ENCODE data around the gene ATRX.

The ATRX gene

GRCh38 chrX:77455437-77455836, 330.6 kb downstream of the ATRX start:
- H3K4me3 ChIP-seq (ENCODE audit: low read depth, low read length): no peak overlapping the region
- no peak for TF ChIP-seq CTCF (IDR thresholded peaks at IDR 0.05; ENCODE audit: low read depth, low read length)
